Glutamatergic neuron (in vitro differentiated cells): ENCODE measurements around the gene PSAPL1. TPM values are rescaled to one million over a fixed set of nuclear protein-coding genes. Genes with fewer than 3 reads are reported as not detected.

Experiments
- DNase-seq: peaks from one replicate; pipeline ENCODE4 v3.0.0; 2022
- H3K27ac Mint-ChIP-seq: one replicate; pipeline ENCODE4 v1.8.0; 2020; ENCODE audit warnings: mild to moderate bottlenecking, mixed read lengths, inconsistent platforms; ENCODE audit not compliant: unreplicated experiment
- H3K27me3 Mint-ChIP-seq: one replicate; pipeline ENCODE4 v1.8.0; 2020; ENCODE audit warnings: mild to moderate bottlenecking, moderate library complexity, mixed read lengths, inconsistent platforms; ENCODE audit not compliant: unreplicated experiment
- H3K36me3 Mint-ChIP-seq: one replicate; pipeline ENCODE4 v1.8.0; 2020; ENCODE audit warnings: mild to moderate bottlenecking, mixed read lengths, inconsistent platforms; ENCODE audit not compliant: unreplicated experiment
- H3K4me1 Mint-ChIP-seq: one replicate; pipeline ENCODE4 v1.8.0; 2020; ENCODE audit warnings: mild to moderate bottlenecking, low read depth, mixed read lengths, inconsistent platforms; ENCODE audit not compliant: unreplicated experiment
- H3K4me3 Mint-ChIP-seq: one replicate; pipeline ENCODE4 v1.8.0; 2020; ENCODE audit warnings: mild to moderate bottlenecking, mixed read lengths, inconsistent platforms; ENCODE audit not compliant: unreplicated experiment
- H3K9me3 Mint-ChIP-seq: one replicate; pipeline ENCODE4 v1.8.0; 2020; ENCODE audit warnings: mild to moderate bottlenecking, moderate library complexity, mixed read lengths, inconsistent platforms; ENCODE audit not compliant: unreplicated experiment
- total RNA-seq: library from RNA; stranded (reverse); fragmentation: NEBNext Ultra II Directional; extraction: Animal tissue kit (Norgen Biotek cat#: 25700); gene quantifications from one replicate; pipeline ENCODE4 v1.2.1, GENCODE V29; 2021; ENCODE audit not compliant: unreplicated experiment
- TF ChIP-seq, protein P1 (sequence below): fragments of 200-600 bp; sonication (generic); IDR thresholded peaks from one replicate; pipeline ENCODE4 v1.5.0; 2021; ENCODE audit not compliant: partially characterized antibody, unreplicated experiment

PSAPL1 gene
- total RNA-seq, 1 donor from 2014 or later = not detected

DNA sequence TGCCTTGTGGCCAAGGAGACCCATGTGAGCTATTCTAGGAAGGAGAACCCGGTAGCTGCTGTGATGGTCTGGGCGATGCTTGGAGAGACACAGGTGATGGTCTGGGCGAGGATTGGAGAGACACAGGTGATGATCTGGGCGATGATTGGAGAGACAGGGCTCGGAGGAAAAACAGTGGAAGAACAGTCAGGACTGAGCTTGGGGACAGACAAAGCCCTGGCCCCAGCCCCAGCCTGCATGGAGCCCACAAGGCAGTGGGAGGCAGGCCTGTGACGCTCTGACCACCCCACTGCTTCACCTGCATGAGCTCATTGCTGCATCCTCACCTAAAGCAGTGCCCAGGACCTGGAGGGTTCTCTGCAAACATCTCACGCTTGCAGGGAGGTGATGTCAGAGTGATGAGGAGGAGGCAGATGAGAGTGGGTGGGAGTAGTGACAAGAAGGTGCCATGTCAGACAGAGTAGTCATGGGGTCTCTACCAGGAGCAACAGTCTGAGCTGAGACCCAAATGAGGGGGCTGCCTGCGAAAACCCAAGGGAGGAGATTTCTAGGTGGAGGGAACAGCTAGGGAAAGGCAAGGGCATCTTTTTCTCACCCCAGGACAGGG is 35.9 kb upstream of the PSAPL1 start:
- DNase-seq = no peak
- peaks cover 16% of the 10 kb centered on the region for H3K27me3 Mint-ChIP-seq
- H3K27ac Mint-ChIP-seq = peak overlapping the region; percentile 26
- H3K36me3 Mint-ChIP-seq = no peaks in the 10 kb centered on the region
- peaks cover 18% of the 10 kb centered on the region for H3K4me1 Mint-ChIP-seq
- H3K9me3 Mint-ChIP-seq = peaks cover 3% of the 10 kb centered on the region
- TF ChIP-seq, protein P1, sequence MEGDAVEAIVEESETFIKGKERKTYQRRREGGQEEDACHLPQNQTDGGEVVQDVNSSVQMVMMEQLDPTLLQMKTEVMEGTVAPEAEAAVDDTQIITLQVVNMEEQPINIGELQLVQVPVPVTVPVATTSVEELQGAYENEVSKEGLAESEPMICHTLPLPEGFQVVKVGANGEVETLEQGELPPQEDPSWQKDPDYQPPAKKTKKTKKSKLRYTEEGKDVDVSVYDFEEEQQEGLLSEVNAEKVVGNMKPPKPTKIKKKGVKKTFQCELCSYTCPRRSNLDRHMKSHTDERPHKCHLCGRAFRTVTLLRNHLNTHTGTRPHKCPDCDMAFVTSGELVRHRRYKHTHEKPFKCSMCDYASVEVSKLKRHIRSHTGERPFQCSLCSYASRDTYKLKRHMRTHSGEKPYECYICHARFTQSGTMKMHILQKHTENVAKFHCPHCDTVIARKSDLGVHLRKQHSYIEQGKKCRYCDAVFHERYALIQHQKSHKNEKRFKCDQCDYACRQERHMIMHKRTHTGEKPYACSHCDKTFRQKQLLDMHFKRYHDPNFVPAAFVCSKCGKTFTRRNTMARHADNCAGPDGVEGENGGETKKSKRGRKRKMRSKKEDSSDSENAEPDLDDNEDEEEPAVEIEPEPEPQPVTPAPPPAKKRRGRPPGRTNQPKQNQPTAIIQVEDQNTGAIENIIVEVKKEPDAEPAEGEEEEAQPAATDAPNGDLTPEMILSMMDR = no peak
- H3K4me3 Mint-ChIP-seq = no peak overlapping the region

DNA sequence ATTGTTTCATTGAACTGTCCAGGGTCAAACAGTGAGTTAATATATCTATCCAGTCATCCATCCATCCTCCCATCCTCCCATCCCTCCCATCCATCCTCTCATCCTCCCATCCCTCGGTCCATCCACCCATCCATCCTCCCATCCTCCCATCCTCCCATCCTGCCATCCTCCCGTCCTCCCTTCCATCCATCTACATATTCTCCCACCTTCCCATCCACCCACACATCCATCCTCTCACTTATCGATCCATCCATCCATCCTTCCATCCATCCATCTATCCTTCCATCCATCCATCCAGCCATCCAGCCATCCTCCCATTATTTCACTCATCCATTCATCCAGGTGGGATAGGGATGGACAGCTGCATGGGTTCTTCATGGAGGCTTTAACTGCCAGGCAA is 35.4 kb upstream of the PSAPL1 start:
- H3K27me3 Mint-ChIP-seq = peaks cover 15% of the 10 kb centered on the region
- H3K4me1 Mint-ChIP-seq = peaks cover 18% of the 10 kb centered on the region

DNA sequence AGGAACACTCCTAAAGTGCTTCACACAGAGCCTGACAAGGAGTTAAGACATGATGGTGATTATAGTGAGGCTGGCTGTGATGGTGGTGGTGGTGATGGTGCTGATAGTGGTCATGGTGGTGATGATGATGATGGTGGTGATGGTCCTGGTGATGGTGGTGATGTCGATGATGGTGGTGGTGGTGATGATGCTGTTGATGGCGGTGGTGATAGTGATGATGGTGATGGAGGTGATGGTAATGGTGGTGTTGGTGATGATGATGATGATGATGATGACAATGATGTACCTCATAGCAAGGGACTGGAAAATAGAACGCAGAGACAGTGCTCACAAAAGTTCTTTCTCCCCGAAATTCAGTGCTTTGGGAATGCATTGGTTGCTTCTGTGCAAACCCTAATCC is 34.3 kb upstream of the PSAPL1 start:
- no peaks in the 10 kb centered on the region for H3K36me3 Mint-ChIP-seq
- peaks cover 17% of the 10 kb centered on the region for H3K4me1 Mint-ChIP-seq
- H3K27me3 Mint-ChIP-seq = peaks cover 11% of the 10 kb centered on the region
- peaks cover 5% of the 10 kb centered on the region for H3K9me3 Mint-ChIP-seq
- H3K27ac Mint-ChIP-seq = no peak overlapping the region
- TF ChIP-seq, protein P1 = no peak
- H3K4me3 Mint-ChIP-seq = no peak overlapping the region
- DNase-seq = no peak

More for the DNA sequence above, 35.4 kb upstream of the PSAPL1 start:
- H3K36me3 Mint-ChIP-seq = no peaks in the 10 kb centered on the region
- no peak overlapping the region for H3K4me3 Mint-ChIP-seq
- DNase-seq = no peak
- H3K27ac Mint-ChIP-seq = peak overlapping the region; percentile 26
- peaks cover 3% of the 10 kb centered on the region for H3K9me3 Mint-ChIP-seq
- TF ChIP-seq, protein P1 = no peak

DNA sequence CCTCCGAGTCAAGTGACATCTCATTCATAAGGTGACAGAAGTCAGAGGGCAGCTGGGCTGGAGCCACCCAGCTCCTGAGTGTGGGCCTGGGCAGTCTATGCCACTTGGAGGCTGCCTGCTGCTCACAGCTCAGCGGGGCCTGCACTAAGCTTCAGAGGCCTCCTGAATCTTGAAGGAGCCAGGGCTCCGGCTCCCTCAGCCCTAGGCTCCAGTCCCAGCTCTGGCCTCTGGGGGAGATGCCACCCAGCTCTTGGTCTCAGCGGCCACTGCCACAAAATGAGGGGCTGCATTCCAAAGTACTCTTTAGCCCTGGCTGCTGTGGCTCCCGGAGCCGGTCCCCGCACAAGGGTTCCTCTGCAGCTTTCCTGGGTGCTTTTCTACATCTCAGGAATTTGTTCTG is 32.7 kb upstream of the PSAPL1 start:
- H3K36me3 Mint-ChIP-seq = no peaks in the 10 kb centered on the region
- TF ChIP-seq, protein P1 = peak; percentile 37
- peaks cover 8% of the 10 kb centered on the region for H3K27me3 Mint-ChIP-seq
- peaks cover 12% of the 10 kb centered on the region for H3K4me1 Mint-ChIP-seq
- H3K9me3 Mint-ChIP-seq = peaks cover 2% of the 10 kb centered on the region
- no peak overlapping the region for H3K4me3 Mint-ChIP-seq
- no peak for DNase-seq
- no peak overlapping the region for H3K27ac Mint-ChIP-seq

DNA sequence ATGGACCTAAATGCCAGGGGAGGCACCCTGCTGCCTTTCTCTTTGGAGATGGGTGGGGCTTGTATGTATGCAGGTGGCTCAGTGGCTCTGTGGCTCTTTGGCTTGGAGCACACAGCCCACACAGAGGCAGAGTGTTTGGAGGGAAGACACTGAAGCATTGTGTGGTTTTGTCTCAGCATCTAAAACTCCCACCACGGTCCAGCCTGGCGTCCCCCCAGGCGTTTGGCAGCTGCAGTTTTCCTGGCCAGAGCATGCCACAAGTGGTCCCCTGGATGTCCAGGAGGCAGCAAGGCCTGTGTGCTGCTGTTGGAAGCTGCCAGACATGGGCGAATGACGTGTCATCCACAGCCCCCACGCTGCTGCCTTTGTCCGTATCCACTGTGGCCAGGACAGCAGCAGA is 32.2 kb upstream of the PSAPL1 start:
- Mint-ChIP-seq H3K27me3 (peaks cover 10% of the 10 kb centered on the region), H3K27ac (no peak overlapping the region), H3K36me3 (no peaks in the 10 kb centered on the region), H3K9me3 (peaks cover 2% of the 10 kb centered on the region), H3K4me1 (peaks cover 7% of the 10 kb centered on the region), H3K4me3 (no peak overlapping the region)
- TF ChIP-seq, protein P1 = no peak
- peak; percentile 8 for DNase-seq
